Islet of Langerhans (tissue), 1 donor: ENCODE results near the gene TMTC1.

ENCODE experiments used
- FAIRE-seq: peaks from one replicate; lab custom pipeline; 2011; peaks lifted over from hg19 to GRCh38; lab: Jason Lieb, UNC

The TMTC1 gene

GRCh38 chr12:29780084-29780483 is 3.7 kb downstream of the TMTC1 start:
- no peak for FAIRE-seq

- FAIRE-seq = no peak
Observed at GRCh38 chr12:29778531-29778930, 5.2 kb downstream of the TMTC1 start.

GRCh38 chr12:29773076-29773475 is 10.7 kb downstream of the TMTC1 start:
- FAIRE-seq = no peak

- FAIRE-seq = no peak
Observed at GRCh38 chr12:29771786-29772185, 12.0 kb downstream of the TMTC1 start.

GRCh38 chr12:29771165-29771564 is 12.6 kb downstream of the TMTC1 start:
- FAIRE-seq = no peak

GRCh38 chr12:29769162-29769858 is 14.4 kb downstream of the TMTC1 start:
- no peak for FAIRE-seq

- FAIRE-seq = no peak
Observed at GRCh38 chr12:29768372-29768771, 15.4 kb downstream of the TMTC1 start.

- no peak for FAIRE-seq
Observed at GRCh38 chr12:29763301-29763683, 20.4 kb downstream of the TMTC1 start.

- no peak for FAIRE-seq
Observed at GRCh38 chr12:29762637-29763300, 21.0 kb downstream of the TMTC1 start.

GRCh38 chr12:29759950-29760349 is 23.8 kb downstream of the TMTC1 start:
- FAIRE-seq = no peak

- FAIRE-seq = no peak
Observed at GRCh38 chr12:29756741-29757390, 26.9 kb downstream of the TMTC1 start.

- no peak for FAIRE-seq
Observed at GRCh38 chr12:29754235-29755189, 29.2 kb downstream of the TMTC1 start.

GRCh38 chr12:29752121-29752520 is 31.6 kb downstream of the TMTC1 start:
- FAIRE-seq = no peak

- FAIRE-seq = no peak
Observed at GRCh38 chr12:29751676-29752075, 32.1 kb downstream of the TMTC1 start.

GRCh38 chr12:29750928-29751220 is 32.9 kb downstream of the TMTC1 start:
- FAIRE-seq = no peak

- FAIRE-seq = no peak
Observed at GRCh38 chr12:29750131-29750927, 33.4 kb downstream of the TMTC1 start.

- no peak for FAIRE-seq
Observed at GRCh38 chr12:29744365-29744764, 39.4 kb downstream of the TMTC1 start.

- no peak for FAIRE-seq
Observed at GRCh38 chr12:29743801-29744200, 39.9 kb downstream of the TMTC1 start.

GRCh38 chr12:29743077-29743476 is 40.7 kb downstream of the TMTC1 start:
- FAIRE-seq = no peak

GRCh38 chr12:29742646-29743045 is 41.1 kb downstream of the TMTC1 start:
- FAIRE-seq = no peak

GRCh38 chr12:29741342-29742241 is 42.1 kb downstream of the TMTC1 start:
- no peak for FAIRE-seq
